GM12872 (cell line): ENCODE measurements around the gene ANO6.

Experiments
- TF ChIP-seq, protein P1 (sequence below): IDR thresholded peaks from 3 replicates; pipeline ENCODE4 v1.5.1; 2011; ENCODE audit warnings: low read depth, mild to moderate bottlenecking, low read length, moderate library complexity; ENCODE audit not compliant: insufficient read depth

ANO6 gene

GRCh38 chr12:45310627-45310968 lies 94.7 kb downstream of the ANO6 start:
- TF ChIP-seq, protein P1, sequence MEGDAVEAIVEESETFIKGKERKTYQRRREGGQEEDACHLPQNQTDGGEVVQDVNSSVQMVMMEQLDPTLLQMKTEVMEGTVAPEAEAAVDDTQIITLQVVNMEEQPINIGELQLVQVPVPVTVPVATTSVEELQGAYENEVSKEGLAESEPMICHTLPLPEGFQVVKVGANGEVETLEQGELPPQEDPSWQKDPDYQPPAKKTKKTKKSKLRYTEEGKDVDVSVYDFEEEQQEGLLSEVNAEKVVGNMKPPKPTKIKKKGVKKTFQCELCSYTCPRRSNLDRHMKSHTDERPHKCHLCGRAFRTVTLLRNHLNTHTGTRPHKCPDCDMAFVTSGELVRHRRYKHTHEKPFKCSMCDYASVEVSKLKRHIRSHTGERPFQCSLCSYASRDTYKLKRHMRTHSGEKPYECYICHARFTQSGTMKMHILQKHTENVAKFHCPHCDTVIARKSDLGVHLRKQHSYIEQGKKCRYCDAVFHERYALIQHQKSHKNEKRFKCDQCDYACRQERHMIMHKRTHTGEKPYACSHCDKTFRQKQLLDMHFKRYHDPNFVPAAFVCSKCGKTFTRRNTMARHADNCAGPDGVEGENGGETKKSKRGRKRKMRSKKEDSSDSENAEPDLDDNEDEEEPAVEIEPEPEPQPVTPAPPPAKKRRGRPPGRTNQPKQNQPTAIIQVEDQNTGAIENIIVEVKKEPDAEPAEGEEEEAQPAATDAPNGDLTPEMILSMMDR = no peak

GRCh38 chr12:45312012-45312411 lies 96.1 kb downstream of the ANO6 start:
- TF ChIP-seq, protein P1 = no peak

- TF ChIP-seq, protein P1 = no peak
Measured at GRCh38 chr12:45314770-45315169, 98.9 kb downstream of the ANO6 start.

DNA sequence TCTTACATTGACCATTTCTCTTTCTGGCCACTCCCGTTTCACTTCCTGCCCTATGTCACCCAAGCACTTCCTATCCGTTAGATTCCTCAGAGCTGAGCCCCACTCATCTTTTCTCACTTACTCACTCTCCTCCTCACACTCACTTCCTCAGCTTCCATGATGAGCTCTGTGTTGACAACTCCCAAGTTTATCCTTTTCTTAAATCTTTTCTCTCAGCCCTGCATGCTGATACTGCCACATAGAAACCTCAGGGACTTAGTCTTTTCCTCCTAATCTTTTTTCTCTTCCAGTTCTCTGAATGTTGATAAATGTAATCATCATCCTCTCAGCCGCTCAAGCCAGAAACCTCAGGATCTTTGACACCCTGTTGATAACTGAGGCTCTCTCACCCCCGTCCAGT lies 99.6 kb downstream of the ANO6 start:
- TF ChIP-seq, protein P1 = no peak

- TF ChIP-seq, protein P1 = no peak
Measured at GRCh38 chr12:45322810-45323209, 106.9 kb downstream of the ANO6 start.

- TF ChIP-seq, protein P1 = no peak
Measured at GRCh38 chr12:45324391-45324790, 108.5 kb downstream of the ANO6 start.

- TF ChIP-seq, protein P1 = no peak
Measured at GRCh38 chr12:45326358-45326975, 110.6 kb downstream of the ANO6 start.
